SU-DHL-6 (cell line): ENCODE data around the gene SLC16A4.

Source experiments
- EZH2phosphoT487 ChIP-seq: fragments of 200-600 bp; sonication (generic), shearing (Covaris generic); conservative IDR thresholded peaks from 2 replicates; pipeline ENCODE4 v1.6.1; 2018; ENCODE audit warnings: mild to moderate bottlenecking, antibody characterized with exemption, low read length, moderate library complexity, mixed read lengths
- TF ChIP-seq, protein P1 (sequence below): fragments of 200-600 bp; sonication (generic); IDR thresholded peaks from one replicate; pipeline ENCODE4 v1.5.1; 2017; ENCODE audit warnings: antibody characterized with exemption, mild to moderate bottlenecking, low read length, moderate library complexity; ENCODE audit not compliant: insufficient read depth, poor library complexity, severe bottlenecking

DNA sequence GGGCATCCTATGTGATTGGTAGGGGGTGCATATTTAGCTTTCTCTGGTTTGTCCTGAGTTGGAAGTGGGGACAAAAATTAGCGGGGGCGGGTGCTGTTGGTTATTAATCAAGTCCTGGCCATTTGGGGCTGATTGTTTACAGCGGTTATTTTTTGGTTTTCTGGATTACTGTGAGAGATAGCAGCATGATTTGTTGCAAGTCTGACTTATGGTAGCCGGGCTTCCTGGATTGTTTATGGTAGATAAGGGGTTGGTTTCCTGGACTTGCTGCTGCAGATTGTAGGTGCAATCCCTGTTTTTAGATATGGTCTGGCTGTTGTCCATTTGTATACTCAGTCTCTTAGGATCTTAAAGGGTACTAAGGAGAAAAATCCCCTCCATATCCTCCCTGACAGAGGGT is 48.1 kb upstream of the SLC16A4 start:
- TF ChIP-seq, protein P1, sequence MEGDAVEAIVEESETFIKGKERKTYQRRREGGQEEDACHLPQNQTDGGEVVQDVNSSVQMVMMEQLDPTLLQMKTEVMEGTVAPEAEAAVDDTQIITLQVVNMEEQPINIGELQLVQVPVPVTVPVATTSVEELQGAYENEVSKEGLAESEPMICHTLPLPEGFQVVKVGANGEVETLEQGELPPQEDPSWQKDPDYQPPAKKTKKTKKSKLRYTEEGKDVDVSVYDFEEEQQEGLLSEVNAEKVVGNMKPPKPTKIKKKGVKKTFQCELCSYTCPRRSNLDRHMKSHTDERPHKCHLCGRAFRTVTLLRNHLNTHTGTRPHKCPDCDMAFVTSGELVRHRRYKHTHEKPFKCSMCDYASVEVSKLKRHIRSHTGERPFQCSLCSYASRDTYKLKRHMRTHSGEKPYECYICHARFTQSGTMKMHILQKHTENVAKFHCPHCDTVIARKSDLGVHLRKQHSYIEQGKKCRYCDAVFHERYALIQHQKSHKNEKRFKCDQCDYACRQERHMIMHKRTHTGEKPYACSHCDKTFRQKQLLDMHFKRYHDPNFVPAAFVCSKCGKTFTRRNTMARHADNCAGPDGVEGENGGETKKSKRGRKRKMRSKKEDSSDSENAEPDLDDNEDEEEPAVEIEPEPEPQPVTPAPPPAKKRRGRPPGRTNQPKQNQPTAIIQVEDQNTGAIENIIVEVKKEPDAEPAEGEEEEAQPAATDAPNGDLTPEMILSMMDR = no peak
- no peak for TF ChIP-seq EZH2phosphoT487
